Spleen (tissue), 11 donors: Measurements from ENCODE around the gene LRFN2. TPM values are rescaled to one million over a fixed set of nuclear protein-coding genes. Genes with fewer than 3 reads are reported as not detected.

Experiments used
- DNase-seq: peaks from one replicate; pipeline ENCODE4 v3.0.0-alpha.2; 2020
- H3K27ac ChIP-seq, 8 donors: fragments of 200-600 bp; sonication (generic) in 7 of 8; 1 replicate in 4 of 8; 2 replicates in 4 of 8; pipeline versions ENCODE4 v1.5.0 to v1.8.0; 2016 to 2021; ENCODE audit warnings: inconsistent platforms in 4 of 8, mild to moderate bottlenecking in 4 of 8, moderate library complexity in 1 of 8
- H3K27me3 ChIP-seq, 7 donors: fragments of 200-600 bp; sonication (generic) in 6 of 7; replicated peaks in 1 of 7; 1 replicate in 4 of 7; 2 replicates in 3 of 7; pipeline versions ENCODE4 v1.5.0 to v1.8.0; 2016 to 2021; ENCODE audit warnings: inconsistent platforms in 3 of 7, mild to moderate bottlenecking in 1 of 7
- H3K36me3 ChIP-seq, 6 donors: fragments of 200-600 bp; sonication (generic) in 5 of 6; 1 replicate in 4 of 6; 2 replicates in 2 of 6; pipeline versions ENCODE4 v1.5.0 to v1.8.0; 2016 to 2021; ENCODE audit warnings: inconsistent platforms in 2 of 6
- H3K4me1 ChIP-seq, 6 donors: fragments of 200-600 bp; sonication (generic) in 5 of 6; 1 replicate in 3 of 6; 2 replicates in 3 of 6; pipeline versions ENCODE4 v1.5.0 to v1.8.0; 2016 to 2021; ENCODE audit warnings: inconsistent platforms in 3 of 6
- H3K4me3 ChIP-seq, 8 donors: fragments of 200-600 bp; sonication (generic) in 7 of 8; 1 replicate in 4 of 8; 2 replicates in 4 of 8; pipeline versions ENCODE4 v1.5.0 to v1.8.0; 2016 to 2021; ENCODE audit warnings: inconsistent platforms in 4 of 8, mild to moderate bottlenecking in 4 of 8, moderate library complexity in 2 of 8
- H3K9me3 ChIP-seq, 8 donors: fragments of 200-600 bp; sonication (generic) in 7 of 8; 1 replicate in 4 of 8; 2 replicates in 4 of 8; pipeline versions ENCODE4 v1.5.0 to v1.8.0; 2016 to 2021; ENCODE audit warnings: inconsistent platforms in 4 of 8
- POLR2A ChIP-seq, 3 donors: fragments of 450-650 bp; IDR thresholded peaks; one replicate each; pipeline ENCODE4 v1.5.1; 2017; ENCODE audit warnings: antibody characterized with exemption in 3 of 3, mild to moderate bottlenecking in 1 of 3
- POLR2AphosphoS5 ChIP-seq, 3 donors: sonication (generic); formaldehyde crosslinking; IDR thresholded peaks; one replicate each; pipeline ENCODE4 v1.5.1; 2017; ENCODE audit warnings: antibody characterized with exemption in 3 of 3
- WGBS, 5 donors: extraction: QIAGEN DNeasy Blood & Tissue Kit in 3 of 5; methylation state at CpG; one replicate each; pipeline versions ENCODE4 v1.1.5 to v1.1.7; 2013 to 2018; 5-methylcytosine and 5-hydroxymethylcytosine counted together
- intact Hi-C: fragments of 100-400 bp; cut with DNase I; formaldehyde crosslinking; loops from one replicate; pipeline ENCODE4 v1.15.0; 2023; ENCODE audit warnings: low total_unique reads
- polyA plus RNA-seq, 3 donors: library from polyadenylated mRNA; stranded (reverse); fragments of 200-250 nt; gene quantifications; one replicate each; pipeline ENCODE4 v1.2.1, GENCODE V29; 2013
- total RNA-seq, 7 donors: library from RNA; depleted of rRNA in 3 of 7; stranded (reverse); fragments of >200 nt in 3 of 7; fragmentation: NEBNext Ultra II Directional in 4 of 7; extraction: Animal tissue kit (Norgen Biotek cat#: 25700) in 4 of 7; gene quantifications; one replicate each; pipeline versions ENCODE4 v1.1.0 to v1.2.1, GENCODE V29; 2016 to 2021
- TF ChIP-seq, protein P1 (sequence below), 11 experiments: fragments of 200-600 bp in 7 of 11; fragments of 450-650 bp in 4 of 11; sonication (generic) in 4 of 11; IDR thresholded peaks in 8 of 11; conservative IDR thresholded peaks in 3 of 11; 1 replicate in 7 of 11; 2 replicates in 4 of 11; pipeline versions ENCODE4 v1.4.0 to v1.8.0; 2016 to 2021; ENCODE audit warnings: antibody characterized with exemption in 11 of 11, inconsistent platforms in 4 of 11, mild to moderate bottlenecking in 1 of 11
- donor health status: healthy with polysubstance abuse.
- donor health status: DM: no; HTN: no; CAD: no; lungs with moderate emphysema.
- donor health status: DM: no; HTN: no; CAD: no.
- donor health status: Bipolar disorder and iron deficiency.
- donor health status: healthy.
- donor health status: DM: no; HTN: no; CAD: no.
- donor health status: DM: yes; HTN: yes; CAD: no.

LRFN2 gene
- total and polyA plus RNA-seq, 10 donors = 0.05 to 6.0 (median 1.3) TPM

DNA sequence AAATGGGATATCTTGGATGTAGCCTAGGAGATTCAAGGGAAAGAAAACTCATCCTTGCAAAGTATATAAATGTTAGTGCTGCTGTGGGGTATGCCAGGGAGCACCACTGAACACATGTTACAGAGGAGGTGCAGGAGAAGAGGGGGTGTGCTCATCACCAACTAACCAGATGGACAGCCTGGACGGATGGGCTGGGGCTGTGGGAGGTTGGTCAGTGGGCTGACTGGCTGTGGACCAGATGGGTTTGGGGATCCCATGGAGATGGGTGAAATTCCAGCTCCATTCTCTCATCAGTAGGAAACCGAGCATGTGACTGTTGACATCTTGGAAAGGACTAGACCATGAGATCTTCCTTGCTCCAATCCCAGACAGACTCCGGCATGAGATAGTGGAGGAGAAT is 201.0 kb downstream of the LRFN2 start:
- Histone ChIP-seq H3K36me3 (no peaks in the 10 kb centered on the region), H3K4me1 (peaks cover 0 to 18% (median 0%) of the 10 kb centered on the region in 6 donors), H3K27ac (no peak overlapping the region), H3K9me3 (no peaks in the 10 kb centered on the region), H3K4me3 (no peak overlapping the region), H3K27me3 (peaks cover 0 to 18% (median 0%) of the 10 kb centered on the region in 7 donors)
- DNase-seq = no peak
- intact Hi-C loops = no loop called here
- TF ChIP-seq, protein P1, sequence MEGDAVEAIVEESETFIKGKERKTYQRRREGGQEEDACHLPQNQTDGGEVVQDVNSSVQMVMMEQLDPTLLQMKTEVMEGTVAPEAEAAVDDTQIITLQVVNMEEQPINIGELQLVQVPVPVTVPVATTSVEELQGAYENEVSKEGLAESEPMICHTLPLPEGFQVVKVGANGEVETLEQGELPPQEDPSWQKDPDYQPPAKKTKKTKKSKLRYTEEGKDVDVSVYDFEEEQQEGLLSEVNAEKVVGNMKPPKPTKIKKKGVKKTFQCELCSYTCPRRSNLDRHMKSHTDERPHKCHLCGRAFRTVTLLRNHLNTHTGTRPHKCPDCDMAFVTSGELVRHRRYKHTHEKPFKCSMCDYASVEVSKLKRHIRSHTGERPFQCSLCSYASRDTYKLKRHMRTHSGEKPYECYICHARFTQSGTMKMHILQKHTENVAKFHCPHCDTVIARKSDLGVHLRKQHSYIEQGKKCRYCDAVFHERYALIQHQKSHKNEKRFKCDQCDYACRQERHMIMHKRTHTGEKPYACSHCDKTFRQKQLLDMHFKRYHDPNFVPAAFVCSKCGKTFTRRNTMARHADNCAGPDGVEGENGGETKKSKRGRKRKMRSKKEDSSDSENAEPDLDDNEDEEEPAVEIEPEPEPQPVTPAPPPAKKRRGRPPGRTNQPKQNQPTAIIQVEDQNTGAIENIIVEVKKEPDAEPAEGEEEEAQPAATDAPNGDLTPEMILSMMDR (IDR thresholded peaks at IDR 0.05 in 8 of 11, conservative IDR thresholded peaks at IDR 0.05 in 3 of 11) = no peak
- TF ChIP-seq POLR2AphosphoS5 (IDR thresholded peaks at IDR 0.05) (no peak), POLR2A (IDR thresholded peaks at IDR 0.05) (no peak)
- 60 to 90% (median 64%) methylated on average over 3 of the region's 3 CpGs for WGBS, 5 donors

DNA sequence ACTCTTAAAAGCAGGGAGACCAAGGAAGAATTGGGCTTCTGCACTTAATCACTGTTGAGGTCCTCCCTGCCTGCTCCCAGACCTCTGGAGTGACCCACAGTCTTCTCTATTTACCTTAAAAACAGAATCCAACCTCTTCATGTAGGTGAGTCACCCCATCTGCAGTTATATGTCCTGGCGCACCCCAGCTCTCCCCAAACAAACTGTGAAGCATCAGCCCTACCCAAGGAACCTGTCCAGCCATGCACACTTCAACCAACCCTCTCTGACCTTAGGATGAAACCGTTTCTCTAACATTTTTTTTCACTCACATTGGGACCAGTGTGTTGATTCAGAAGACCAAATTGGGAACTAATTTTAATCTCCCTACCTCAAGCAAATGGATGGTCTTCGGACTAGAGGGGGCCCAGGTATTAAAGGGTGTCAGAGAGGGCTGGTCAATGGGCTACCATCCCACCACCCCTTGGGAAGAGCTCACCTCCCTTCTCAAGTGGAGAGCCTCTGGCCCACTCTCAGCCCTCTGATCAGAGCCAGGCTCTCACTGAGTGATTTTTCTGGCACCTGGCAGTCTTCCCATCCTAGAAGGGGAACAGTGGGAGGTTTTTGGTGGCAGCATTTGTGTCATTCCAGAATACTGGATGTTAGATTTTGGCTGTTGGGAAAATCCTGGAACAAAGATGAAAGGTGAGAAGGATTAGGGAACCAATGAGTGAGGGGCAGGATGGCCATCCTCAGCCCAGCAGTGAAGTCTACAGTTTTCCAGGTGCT is 203.6 kb downstream of the LRFN2 start:
- H3K27ac ChIP-seq = no peak overlapping the region
- no peaks in the 10 kb centered on the region for H3K9me3 ChIP-seq
- WGBS, 5 donors = 74 to 87% (median 83%) methylated on average over 3 of the region's 3 CpGs
- TF ChIP-seq POLR2A (IDR thresholded peaks at IDR 0.05) = no peak
- TF ChIP-seq POLR2AphosphoS5 (IDR thresholded peaks at IDR 0.05) = no peak
- TF ChIP-seq, protein P1 (IDR thresholded peaks at IDR 0.05 in 8 of 11, conservative IDR thresholded peaks at IDR 0.05 in 3 of 11) = no peak
- peaks cover 0 to 7% (median 0%) of the 10 kb centered on the region in 7 donors for H3K27me3 ChIP-seq
- H3K36me3 ChIP-seq = no peaks in the 10 kb centered on the region
- intact Hi-C loops = no loop called here
- peaks cover 0 to 18% (median 0%) of the 10 kb centered on the region in 6 donors for H3K4me1 ChIP-seq
- no peak for DNase-seq
- no peak overlapping the region for H3K4me3 ChIP-seq

- 68 to 81% (median 77%) methylated on average over 4 of the region's 4 CpGs for WGBS, 5 donors
- no peak overlapping the region for H3K4me3 ChIP-seq
- no peaks in the 10 kb centered on the region for H3K9me3 ChIP-seq
- DNase-seq = no peak
- H3K36me3 ChIP-seq = no peaks in the 10 kb centered on the region
- H3K4me1 ChIP-seq = peaks cover 0 to 4% (median 0%) of the 10 kb centered on the region in 6 donors
- H3K27me3 ChIP-seq = no peaks in the 10 kb centered on the region
- intact Hi-C loops = no loop called here
- peak overlapping the region in 5 of 8 donors; percentile 5 to 51 (median 21) for H3K27ac ChIP-seq
- TF ChIP-seq, protein P1 (IDR thresholded peaks at IDR 0.05 in 8 of 11, conservative IDR thresholded peaks at IDR 0.05 in 3 of 11) = no peak
- no peak for TF ChIP-seq POLR2A (IDR thresholded peaks at IDR 0.05)
- no peak for TF ChIP-seq POLR2AphosphoS5 (IDR thresholded peaks at IDR 0.05)
Observed at GRCh38 chr6:40380271-40380670, 206.9 kb downstream of the LRFN2 start.

- no peak for DNase-seq
- intact Hi-C loops = no loop called here
- Histone ChIP-seq H3K27ac (peak overlapping the region in 6 of 8 donors; percentile 12 to 57 (median 37)), H3K4me3 (no peak overlapping the region), H3K4me1 (peaks cover 0 to 4% (median 0%) of the 10 kb centered on the region in 6 donors), H3K27me3 (no peaks in the 10 kb centered on the region), H3K36me3 (no peaks in the 10 kb centered on the region), H3K9me3 (no peaks in the 10 kb centered on the region)
- TF ChIP-seq, protein P1 (IDR thresholded peaks at IDR 0.05 in 8 of 11, conservative IDR thresholded peaks at IDR 0.05 in 3 of 11) = no peak
- TF ChIP-seq POLR2A (IDR thresholded peaks at IDR 0.05) (no peak), POLR2AphosphoS5 (IDR thresholded peaks at IDR 0.05) (no peak)
- WGBS, 5 donors = 63 to 79% (median 70%) methylated on average over 1 of the region's 1 CpG
Observed at GRCh38 chr6:40379811-40380210, 207.4 kb downstream of the LRFN2 start.
